A673 (cell line): Measurements from ENCODE around the gene GTPBP8. TPM values are rescaled to one million over a fixed set of nuclear protein-coding genes. Genes with fewer than 3 reads are reported as not detected.

Experiments
- BruUV-seq: library from RNA; stranded (reverse); fragments of 400-500 nt; replicated peaks from 2 replicates; lab custom pipeline; 2021; lab: Mats Ljungman, UMichigan
- CTCF ChIA-PET: fragments of 300-600 bp; sonication (Branson Sonifier 250); formaldehyde crosslinking; loops from one replicate; lab custom pipeline; 2022; ENCODE audit warnings: antibody characterized with exemption; lab: Charles Lee
- POLR2A ChIA-PET: fragments of 300-600 bp; sonication (Branson Sonifier 250); formaldehyde crosslinking; loops from one replicate; lab custom pipeline; 2022; ENCODE audit warnings: antibody characterized with exemption; ENCODE audit not compliant: low non-redundant PET; lab: Charles Lee
- DNase-seq: peaks from one replicate; pipeline ENCODE4 v3.0.0-alpha.2; 2015; ENCODE audit warnings: low spot score
- H3K27ac ChIP-seq: fragments of 200-600 bp; sonication (generic); 2 replicates; pipeline ENCODE4 v1.5.1; 2016; ENCODE audit warnings: mixed run types, low read depth, mild to moderate bottlenecking, mixed read lengths, antibody characterized with exemption, low read length; ENCODE audit not compliant: poor library complexity, severe bottlenecking
- H3K27me3 ChIP-seq: fragments of 200-600 bp; sonication (generic); replicated peaks from 2 replicates; pipeline ENCODE4 v1.6.1; 2017; ENCODE audit warnings: mixed run types, low read depth, mild to moderate bottlenecking, mixed read lengths, antibody characterized with exemption, low read length; ENCODE audit not compliant: insufficient read depth, poor library complexity
- H3K36me3 ChIP-seq: fragments of 200-600 bp; sonication (generic); 2 replicates; pipeline ENCODE4 v1.6.1; 2016; ENCODE audit warnings: mixed run types, mild to moderate bottlenecking, mixed read lengths, antibody characterized with exemption, low read length; ENCODE audit not compliant: insufficient read depth, poor library complexity, severe bottlenecking
- H3K4me1 ChIP-seq: fragments of 200-600 bp; sonication (generic); 2 replicates; pipeline ENCODE4 v1.6.1; 2017; ENCODE audit warnings: mixed run types, mild to moderate bottlenecking, mixed read lengths, antibody characterized with exemption, low read length; ENCODE audit not compliant: insufficient read depth, poor library complexity, severe bottlenecking
- H3K4me3 ChIP-seq: fragments of 200-600 bp; sonication (generic); 2 replicates; pipeline ENCODE4 v1.5.1; 2016; ENCODE audit warnings: low read depth, mixed run types, mild to moderate bottlenecking, mixed read lengths, low read length; ENCODE audit not compliant: poor library complexity, severe bottlenecking
- H3K9me3 ChIP-seq: fragments of 200-600 bp; sonication (generic); 2 replicates; pipeline ENCODE4 v1.6.1; 2016; ENCODE audit warnings: mixed run types, low read depth, mild to moderate bottlenecking, mixed read lengths, antibody characterized with exemption, low read length; ENCODE audit not compliant: poor library complexity, severe bottlenecking
- CTCF ChIP-seq: fragments of 300-800, 200-600 bp; sonication (generic); conservative IDR thresholded peaks from 2 replicates; pipeline ENCODE4 v1.5.1; 2017; ENCODE audit warnings: low read depth, mild to moderate bottlenecking, antibody characterized with exemption, low read length, moderate library complexity, mixed read lengths
- EZH2 ChIP-seq: fragments of 200-600 bp; sonication (generic); IDR thresholded peaks from 2 replicates; pipeline ENCODE4 v1.6.1; 2017; ENCODE audit warnings: borderline replicate concordance, low read depth, mild to moderate bottlenecking, mixed read lengths, antibody characterized with exemption, low read length; ENCODE audit not compliant: poor library complexity, severe bottlenecking
- intact Hi-C: fragments of 100-400 bp; cut with micrococcal nuclease; formaldehyde crosslinking; loops from one replicate; pipeline ENCODE4 v1.10.0; 2022; ENCODE audit not compliant: unreplicated experiment
- total RNA-seq: library from RNA; stranded (reverse); gene quantifications from 2 replicates; pipeline ENCODE4 v1.2.3, GENCODE V29; 2021

Gene GTPBP8
- total RNA-seq, 1 experiment from 2014 or later = 21.5 TPM

DNA sequence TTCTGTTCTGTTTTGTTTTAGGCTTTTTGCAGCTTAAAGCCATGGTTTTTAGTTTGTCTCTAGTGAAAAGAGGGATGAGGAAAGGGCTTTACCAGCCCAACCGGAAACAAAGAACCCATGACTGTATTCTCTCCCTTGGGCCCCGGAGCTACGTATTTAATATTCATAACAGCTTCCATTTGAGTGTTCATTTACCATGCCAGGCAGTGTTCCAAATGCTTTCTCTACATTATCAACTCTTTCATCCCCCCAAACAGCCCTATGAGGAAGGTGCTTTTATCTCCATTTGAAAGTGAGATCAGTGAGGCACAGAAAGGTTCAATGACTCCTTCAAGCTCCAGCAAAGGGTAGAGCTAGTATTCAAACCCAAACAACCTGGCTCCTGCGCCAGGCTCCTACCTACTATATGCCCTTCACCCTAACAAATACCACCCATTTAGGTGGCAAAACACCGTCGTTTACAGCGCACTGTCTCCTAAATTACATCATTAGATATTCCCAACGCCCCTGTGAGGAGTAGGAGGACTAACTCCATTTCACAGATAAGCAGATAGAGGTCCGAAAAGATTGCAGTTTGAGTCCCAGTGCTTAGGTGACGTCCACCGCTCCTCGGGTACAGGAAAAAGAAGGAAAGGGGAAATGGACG is 27.9 kb downstream of the GTPBP8 start:
- TSS peak; percentile 40 for BruUV-seq
- no peaks in the 10 kb centered on the region for H3K9me3 ChIP-seq
- H3K4me3 ChIP-seq = peak overlapping the region; percentile 87
- no peak for TF ChIP-seq CTCF
- TF ChIP-seq EZH2 = no peak
- POLR2A ChIA-PET = no interaction called here
- H3K36me3 ChIP-seq = peaks cover 29% of the 10 kb centered on the region
- CTCF ChIA-PET = interaction anchor here (0.6 kb wide), 2 partner anchors 16 to 559 kb away, joined by 6 to 20 read pairs; no protein-coding TSS in a partner anchor
- H3K27me3 ChIP-seq = no peaks in the 10 kb centered on the region
- peak overlapping the region; percentile 95 for H3K27ac ChIP-seq
- intact Hi-C loops = no loop called here
- peak; percentile 71 for DNase-seq
- peaks cover 9% of the 10 kb centered on the region for H3K4me1 ChIP-seq

- Histone ChIP-seq H3K27ac (peak overlapping the region; percentile 95), H3K4me3 (peak overlapping the region; percentile 87), H3K9me3 (no peaks in the 10 kb centered on the region), H3K27me3 (no peaks in the 10 kb centered on the region), H3K4me1 (peaks cover 9% of the 10 kb centered on the region), H3K36me3 (peaks cover 24% of the 10 kb centered on the region)
- DNase-seq = peak; percentile 97
- BruUV-seq = TSS peak; percentile 37
- ChIA-PET POLR2A (no interaction called here), CTCF (interaction anchor here (0.6 kb wide), 2 partner anchors 16 to 558 kb away, joined by 6 to 20 read pairs; no protein-coding TSS in a partner anchor)
- no peak for TF ChIP-seq EZH2
- no peak for TF ChIP-seq CTCF
- intact Hi-C loops = no loop called here
Measured at GRCh38 chr3:113019182-113020137, 28.7 kb downstream of the GTPBP8 start.

DNA sequence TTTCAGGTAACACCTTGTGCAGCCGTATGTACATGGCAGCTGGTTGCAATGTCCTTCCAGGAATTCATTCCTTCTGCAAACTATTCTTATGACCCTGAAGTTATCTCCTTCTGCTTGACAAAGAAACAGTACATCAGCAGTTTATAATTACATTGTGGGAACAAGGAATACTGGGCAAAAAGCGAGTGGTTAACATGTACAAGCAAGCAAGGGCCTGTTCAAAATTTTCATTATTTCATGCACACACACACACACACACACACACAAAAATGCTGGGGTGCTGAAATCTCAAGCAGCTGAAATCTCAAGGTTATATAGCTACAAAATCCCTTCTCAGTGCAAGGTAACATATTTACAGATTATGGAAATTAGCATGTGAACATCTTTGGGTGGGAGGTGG is 30.7 kb downstream of the GTPBP8 start:
- H3K36me3 ChIP-seq = peaks cover 8% of the 10 kb centered on the region
- no peak overlapping the region for H3K27ac ChIP-seq
- TF ChIP-seq CTCF (no peak), EZH2 (no peak)
- no peaks in the 10 kb centered on the region for H3K9me3 ChIP-seq
- no peak overlapping the region for H3K4me3 ChIP-seq
- ChIA-PET POLR2A (no interaction called here), CTCF (no interaction called here)
- H3K27me3 ChIP-seq = no peaks in the 10 kb centered on the region
- intact Hi-C loops = no loop called here
- peaks cover 9% of the 10 kb centered on the region for H3K4me1 ChIP-seq
- no TSS peak for BruUV-seq
- DNase-seq = no peak
